ENCODE measurements around the gene KLHL17.

DNA sequence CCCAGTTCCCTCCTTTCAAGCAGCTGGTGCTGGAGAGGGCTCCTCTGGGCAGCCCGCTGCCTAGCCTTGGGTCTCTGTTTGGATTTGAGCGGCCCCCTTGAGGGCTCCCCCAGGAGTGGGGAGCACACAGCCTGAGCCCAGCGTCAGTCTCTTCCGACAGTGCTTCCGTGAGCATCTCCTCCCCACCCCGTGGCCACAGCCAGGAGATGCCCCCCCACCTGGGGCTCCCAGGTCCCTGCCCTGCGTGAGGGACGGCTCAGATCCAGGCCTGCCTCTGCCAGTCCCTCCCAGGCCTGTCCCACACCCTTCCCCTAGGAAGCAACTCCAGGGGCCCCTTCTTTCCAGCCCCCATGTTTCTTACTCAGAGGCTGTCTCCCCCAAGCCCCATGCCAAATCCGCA is 33.1 kb upstream of the KLHL17 start:
- TF ChIP-seq, protein P1, sequence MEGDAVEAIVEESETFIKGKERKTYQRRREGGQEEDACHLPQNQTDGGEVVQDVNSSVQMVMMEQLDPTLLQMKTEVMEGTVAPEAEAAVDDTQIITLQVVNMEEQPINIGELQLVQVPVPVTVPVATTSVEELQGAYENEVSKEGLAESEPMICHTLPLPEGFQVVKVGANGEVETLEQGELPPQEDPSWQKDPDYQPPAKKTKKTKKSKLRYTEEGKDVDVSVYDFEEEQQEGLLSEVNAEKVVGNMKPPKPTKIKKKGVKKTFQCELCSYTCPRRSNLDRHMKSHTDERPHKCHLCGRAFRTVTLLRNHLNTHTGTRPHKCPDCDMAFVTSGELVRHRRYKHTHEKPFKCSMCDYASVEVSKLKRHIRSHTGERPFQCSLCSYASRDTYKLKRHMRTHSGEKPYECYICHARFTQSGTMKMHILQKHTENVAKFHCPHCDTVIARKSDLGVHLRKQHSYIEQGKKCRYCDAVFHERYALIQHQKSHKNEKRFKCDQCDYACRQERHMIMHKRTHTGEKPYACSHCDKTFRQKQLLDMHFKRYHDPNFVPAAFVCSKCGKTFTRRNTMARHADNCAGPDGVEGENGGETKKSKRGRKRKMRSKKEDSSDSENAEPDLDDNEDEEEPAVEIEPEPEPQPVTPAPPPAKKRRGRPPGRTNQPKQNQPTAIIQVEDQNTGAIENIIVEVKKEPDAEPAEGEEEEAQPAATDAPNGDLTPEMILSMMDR (conservative IDR thresholded peaks at IDR 0.05; ENCODE audit: low read depth, low read length): no peak
- TF ChIP-seq EZH2 (IDR thresholded peaks at IDR 0.05; ENCODE audit: low read length, unreplicated experiment): no peak

All from PC-3 (cell line).